Nephron progenitor cell (in vitro differentiated cells): ENCODE measurements around the gene CDO1.

Experiments used
- DNase-seq: peaks from one replicate; pipeline ENCODE4 v3.0.0; 2021
- H3K27ac Mint-ChIP-seq: 2 replicates; pipeline ENCODE4 v1.8.0; 2021; ENCODE audit warnings: mild to moderate bottlenecking, moderate library complexity, mixed read lengths
- H3K27me3 Mint-ChIP-seq: 2 replicates; pipeline ENCODE4 v1.8.0; 2021; ENCODE audit warnings: mild to moderate bottlenecking, low read depth, mixed read lengths; ENCODE audit not compliant: poor library complexity
- H3K36me3 Mint-ChIP-seq: 2 replicates; pipeline ENCODE4 v1.8.0; 2021; ENCODE audit warnings: low read depth, mixed read lengths
- H3K4me1 Mint-ChIP-seq: 2 replicates; pipeline ENCODE4 v1.8.0; 2021; ENCODE audit warnings: mixed read lengths
- H3K4me3 Mint-ChIP-seq: 2 replicates; pipeline ENCODE4 v1.8.0; 2021; ENCODE audit warnings: mild to moderate bottlenecking, moderate library complexity, mixed read lengths
- H3K9me3 Mint-ChIP-seq: 2 replicates; pipeline ENCODE4 v1.8.0; 2021; ENCODE audit warnings: mild to moderate bottlenecking, moderate library complexity, mixed read lengths
- TF ChIP-seq, protein P1 (sequence below): fragments of 200-600 bp; sonication (generic); IDR thresholded peaks from 2 replicates; pipeline ENCODE4 v1.5.0; 2021; ENCODE audit warnings: antibody characterized with exemption

The CDO1 gene

DNA sequence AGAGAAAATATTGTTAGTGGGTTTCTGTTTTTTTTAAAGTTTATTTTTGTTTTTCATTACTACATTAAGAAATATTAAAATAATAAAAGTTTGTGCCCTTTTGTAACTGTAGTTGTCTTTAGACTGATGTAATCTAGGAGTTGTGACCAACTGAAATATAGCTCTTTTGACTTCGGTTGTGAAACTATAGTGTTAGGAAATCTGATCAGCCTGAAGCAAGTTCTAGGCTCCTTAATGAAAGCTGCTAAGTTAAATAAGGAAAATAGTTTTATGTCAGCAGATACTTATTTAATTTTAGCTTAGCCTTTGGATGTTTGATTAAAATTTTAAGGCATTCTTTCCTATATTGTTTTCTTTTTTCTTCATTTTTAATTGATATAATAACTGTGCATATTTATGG, 39.5 kb upstream of the CDO1 start:
- peaks cover 22% of the 10 kb centered on the region for H3K36me3 Mint-ChIP-seq
- peaks cover 21% of the 10 kb centered on the region for H3K4me1 Mint-ChIP-seq
- H3K27me3 Mint-ChIP-seq: no peaks in the 10 kb centered on the region
- DNase-seq: no peak
- H3K27ac Mint-ChIP-seq: peak overlapping the region; percentile 81
- TF ChIP-seq, protein P1, sequence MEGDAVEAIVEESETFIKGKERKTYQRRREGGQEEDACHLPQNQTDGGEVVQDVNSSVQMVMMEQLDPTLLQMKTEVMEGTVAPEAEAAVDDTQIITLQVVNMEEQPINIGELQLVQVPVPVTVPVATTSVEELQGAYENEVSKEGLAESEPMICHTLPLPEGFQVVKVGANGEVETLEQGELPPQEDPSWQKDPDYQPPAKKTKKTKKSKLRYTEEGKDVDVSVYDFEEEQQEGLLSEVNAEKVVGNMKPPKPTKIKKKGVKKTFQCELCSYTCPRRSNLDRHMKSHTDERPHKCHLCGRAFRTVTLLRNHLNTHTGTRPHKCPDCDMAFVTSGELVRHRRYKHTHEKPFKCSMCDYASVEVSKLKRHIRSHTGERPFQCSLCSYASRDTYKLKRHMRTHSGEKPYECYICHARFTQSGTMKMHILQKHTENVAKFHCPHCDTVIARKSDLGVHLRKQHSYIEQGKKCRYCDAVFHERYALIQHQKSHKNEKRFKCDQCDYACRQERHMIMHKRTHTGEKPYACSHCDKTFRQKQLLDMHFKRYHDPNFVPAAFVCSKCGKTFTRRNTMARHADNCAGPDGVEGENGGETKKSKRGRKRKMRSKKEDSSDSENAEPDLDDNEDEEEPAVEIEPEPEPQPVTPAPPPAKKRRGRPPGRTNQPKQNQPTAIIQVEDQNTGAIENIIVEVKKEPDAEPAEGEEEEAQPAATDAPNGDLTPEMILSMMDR: no peak
- peaks cover 20% of the 10 kb centered on the region for H3K9me3 Mint-ChIP-seq
- H3K4me3 Mint-ChIP-seq: no peak overlapping the region

DNA sequence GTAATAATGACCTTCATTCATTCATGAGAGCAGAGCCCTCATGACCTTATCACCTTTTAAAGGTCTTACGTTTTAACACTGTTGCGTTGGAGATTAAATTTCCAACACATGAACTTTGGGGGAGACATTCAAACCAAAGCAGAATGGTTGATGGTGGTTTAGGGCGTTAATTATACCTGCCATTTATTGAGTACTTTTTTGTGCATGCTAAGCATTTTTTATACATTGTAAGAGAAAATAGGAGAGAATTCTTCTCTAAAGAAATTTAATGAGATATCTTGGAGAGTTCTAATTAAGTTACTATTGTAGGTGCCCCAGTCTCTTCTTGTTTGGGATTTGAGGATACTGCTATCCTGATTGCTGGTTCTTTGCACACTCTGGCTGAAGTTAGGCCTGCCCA, 37.7 kb upstream of the CDO1 start:
- H3K27me3 Mint-ChIP-seq: no peaks in the 10 kb centered on the region
- H3K4me3 Mint-ChIP-seq: no peak overlapping the region
- no peak for DNase-seq
- peaks cover 25% of the 10 kb centered on the region for H3K4me1 Mint-ChIP-seq
- no peak overlapping the region for H3K27ac Mint-ChIP-seq
- peaks cover 19% of the 10 kb centered on the region for H3K9me3 Mint-ChIP-seq
- TF ChIP-seq, protein P1: no peak
- peaks cover 20% of the 10 kb centered on the region for H3K36me3 Mint-ChIP-seq

DNA sequence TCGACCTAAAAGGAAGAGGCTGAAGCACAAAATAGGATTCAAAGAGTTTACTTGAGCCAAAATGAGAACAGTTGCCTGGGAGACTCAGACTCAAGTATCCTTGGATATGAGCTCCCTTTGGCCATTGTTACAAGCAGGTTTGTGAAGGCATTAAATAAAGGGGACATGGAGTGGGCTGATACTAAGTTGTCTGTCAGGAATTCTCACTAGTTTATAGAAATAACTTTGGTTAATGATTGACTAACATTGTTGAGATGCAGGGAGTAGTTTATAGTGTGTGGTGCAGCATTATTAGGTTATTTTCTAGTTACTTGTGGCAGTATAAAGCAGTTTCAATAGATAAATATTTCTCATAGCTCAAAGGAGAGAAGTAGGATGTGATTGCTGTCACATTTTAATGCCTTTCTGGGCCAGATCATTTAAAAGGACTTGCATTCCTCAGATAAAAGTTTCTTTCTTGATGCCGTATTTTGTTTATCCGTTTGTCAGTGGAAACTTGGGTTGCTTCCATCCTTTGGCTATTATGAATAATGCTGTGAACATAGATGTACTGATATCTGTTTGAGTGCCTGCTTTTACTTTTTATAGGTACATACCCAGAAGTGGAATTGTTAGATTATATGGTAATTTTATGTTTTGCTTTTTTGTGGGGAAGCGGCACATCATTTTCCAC, 34.4 kb upstream of the CDO1 start:
- peaks cover 20% of the 10 kb centered on the region for H3K36me3 Mint-ChIP-seq
- peaks cover 7% of the 10 kb centered on the region for H3K4me1 Mint-ChIP-seq
- H3K4me3 Mint-ChIP-seq: no peak overlapping the region
- no peak overlapping the region for H3K27ac Mint-ChIP-seq
- TF ChIP-seq, protein P1: no peak
- H3K9me3 Mint-ChIP-seq: peaks cover 19% of the 10 kb centered on the region
- H3K27me3 Mint-ChIP-seq: no peaks in the 10 kb centered on the region
- DNase-seq: no peak

DNA sequence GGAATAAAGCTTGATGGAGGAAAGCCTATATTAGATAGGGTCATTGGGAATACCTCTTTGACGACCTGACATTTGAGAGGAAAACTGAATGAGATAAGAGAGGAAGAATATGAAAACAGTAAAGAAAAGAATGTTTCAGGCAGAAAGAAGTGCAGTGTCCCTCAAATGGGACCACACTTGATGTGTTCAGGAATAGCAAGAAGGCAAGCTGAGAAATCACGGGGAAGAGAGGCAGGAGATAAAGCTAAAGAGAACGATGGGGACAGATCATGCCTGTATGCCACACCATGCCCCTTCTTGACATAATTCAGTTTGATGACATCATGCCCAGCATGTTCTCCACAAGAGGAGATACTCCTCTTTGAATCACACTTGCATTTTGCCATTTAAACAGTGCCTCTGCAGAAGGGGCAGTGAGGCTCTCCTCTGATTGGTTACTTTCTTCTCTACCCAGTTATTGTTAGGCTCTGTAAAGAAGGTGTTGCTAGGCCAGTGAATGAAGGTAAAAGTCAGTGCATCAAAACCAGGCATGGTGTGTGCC, 32.9 kb upstream of the CDO1 start:
- H3K27me3 Mint-ChIP-seq: peaks cover 3% of the 10 kb centered on the region
- peaks cover 18% of the 10 kb centered on the region for H3K4me1 Mint-ChIP-seq
- peaks cover 14% of the 10 kb centered on the region for H3K9me3 Mint-ChIP-seq
- H3K36me3 Mint-ChIP-seq: peaks cover 15% of the 10 kb centered on the region
- DNase-seq: no peak
- H3K27ac Mint-ChIP-seq: no peak overlapping the region
- H3K4me3 Mint-ChIP-seq: no peak overlapping the region
- TF ChIP-seq, protein P1: no peak

DNA sequence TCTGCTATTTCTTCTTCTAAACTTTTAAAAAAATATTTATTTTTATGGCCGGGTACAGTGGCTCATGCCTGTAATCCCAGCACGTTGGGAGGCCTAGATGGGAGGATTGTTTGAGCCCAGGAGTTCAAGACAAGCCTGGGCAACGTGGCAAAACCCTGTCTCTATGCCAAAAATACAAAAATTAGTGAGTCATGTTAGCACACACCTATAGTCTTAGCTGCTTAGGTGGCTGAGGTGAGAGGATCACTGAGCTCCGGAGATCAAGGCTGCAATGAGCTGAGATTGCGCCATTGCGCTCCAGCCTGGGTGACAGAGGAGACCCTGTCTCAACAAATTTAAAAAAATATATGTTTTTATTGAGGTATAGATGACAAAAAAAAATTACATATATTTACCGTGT, 30.8 kb upstream of the CDO1 start:
- peaks cover 3% of the 10 kb centered on the region for H3K27me3 Mint-ChIP-seq
- H3K4me3 Mint-ChIP-seq: no peak overlapping the region
- H3K4me1 Mint-ChIP-seq: peaks cover 36% of the 10 kb centered on the region
- no peaks in the 10 kb centered on the region for H3K9me3 Mint-ChIP-seq
- TF ChIP-seq, protein P1: no peak
- no peak for DNase-seq
- no peak overlapping the region for H3K27ac Mint-ChIP-seq
- H3K36me3 Mint-ChIP-seq: no peaks in the 10 kb centered on the region

DNA sequence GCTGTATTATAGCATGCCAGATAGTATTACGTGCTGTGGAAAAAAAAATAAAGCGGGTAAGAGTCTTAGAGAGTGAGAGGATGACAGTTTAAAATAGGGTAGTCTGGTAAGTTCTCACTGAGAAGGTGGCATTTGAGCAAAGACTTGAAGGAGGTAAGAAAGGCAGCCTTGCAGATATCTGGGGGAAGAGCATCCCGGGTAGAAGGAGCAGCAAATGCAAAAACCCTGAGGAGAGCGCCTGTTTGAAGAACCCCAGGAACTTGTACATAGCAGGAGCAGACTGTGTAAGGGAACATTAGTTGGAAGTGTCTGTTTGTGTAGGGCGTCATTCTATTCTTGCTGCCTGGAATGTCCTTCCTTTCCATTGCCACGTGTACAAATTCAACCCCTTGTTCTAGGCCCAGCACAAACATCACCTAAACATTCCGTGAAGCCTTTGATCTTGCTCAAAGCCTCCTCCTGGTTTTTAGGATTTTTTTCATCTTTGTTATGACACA, 27.9 kb upstream of the CDO1 start:
- peak overlapping the region; percentile 57 for H3K27ac Mint-ChIP-seq
- peak overlapping the region; percentile 95 for H3K4me3 Mint-ChIP-seq

More for the DNA sequence above, 27.9 kb upstream of the CDO1 start:
- peaks cover 4% of the 10 kb centered on the region for H3K36me3 Mint-ChIP-seq
- H3K4me1 Mint-ChIP-seq: peaks cover 47% of the 10 kb centered on the region
- no peak for DNase-seq
- TF ChIP-seq, protein P1: no peak
- H3K27me3 Mint-ChIP-seq: peaks cover 3% of the 10 kb centered on the region
- no peaks in the 10 kb centered on the region for H3K9me3 Mint-ChIP-seq
